Measurements from ENCODE around the gene KCNJ16. TPM values are rescaled to one million over a fixed set of nuclear protein-coding genes. Genes with fewer than 3 reads are reported as not detected.

KCNJ16 gene
- total and polyA plus RNA-seq, 4 donors, result 0.35 to 4.0 (median 1.3) TPM

GRCh38 chr17:70059649-70060048 is 15.4 kb upstream of the KCNJ16 start:
- no peak for TF ChIP-seq CTCF (IDR thresholded peaks at IDR 0.05; ENCODE audit: control extremely low read depth, extremely low read depth)
- Histone ChIP-seq H3K9ac (ENCODE audit: insufficient read depth in 1 of 2, low read length in 2 of 2) (no peak overlapping the region), H3K4me1 (ENCODE audit: control insufficient read depth in 5 of 5, insufficient read depth in 5 of 5, low read length in 5 of 5) (peaks cover 0 to 10% (median 5%) of the 10 kb centered on the region in 5 donors), H3K9me3 (ENCODE audit: control insufficient read depth in 4 of 4, insufficient read depth in 3 of 4, low read length in 3 of 4) (no peaks in the 10 kb centered on the region), H3K4me3 (no peak overlapping the region), H3K27me3 (ENCODE audit: control insufficient read depth in 3 of 3, insufficient read depth in 3 of 3, low read length in 2 of 3) (peaks cover 0 to 2% (median 0%) of the 10 kb centered on the region in 3 donors), H3K27ac (ENCODE audit: low read depth in 1 of 2, low read length in 1 of 2) (no peak overlapping the region), H3K36me3 (ENCODE audit: control insufficient read depth in 4 of 4, insufficient read depth in 4 of 4, low read length in 4 of 4) (no peaks in the 10 kb centered on the region)
- no peak for DNase-seq
- 86 to 91% methylated on average over 4 of the region's 4 CpGs for WGBS, 2 donors
- ATAC-seq (ENCODE audit: insufficient read depth, low FRiP score), result no peak

GRCh38 chr17:70060415-70060814 is 14.6 kb upstream of the KCNJ16 start:
- Histone ChIP-seq H3K9me3 (ENCODE audit: control insufficient read depth in 4 of 4, insufficient read depth in 3 of 4, low read length in 3 of 4) (no peaks in the 10 kb centered on the region), H3K36me3 (ENCODE audit: control insufficient read depth in 4 of 4, insufficient read depth in 4 of 4, low read length in 4 of 4) (no peaks in the 10 kb centered on the region), H3K27ac (ENCODE audit: low read depth in 1 of 2, low read length in 1 of 2) (no peak overlapping the region), H3K4me1 (ENCODE audit: control insufficient read depth in 5 of 5, insufficient read depth in 5 of 5, low read length in 5 of 5) (peaks cover 0 to 10% (median 5%) of the 10 kb centered on the region in 5 donors), H3K27me3 (ENCODE audit: control insufficient read depth in 3 of 3, insufficient read depth in 3 of 3, low read length in 2 of 3) (peaks cover 0 to 2% (median 0%) of the 10 kb centered on the region in 3 donors), H3K4me3 (no peak overlapping the region), H3K9ac (ENCODE audit: insufficient read depth in 1 of 2, low read length in 2 of 2) (no peak overlapping the region)
- DNase-seq, result peak; percentile 52 to 76 (median 74)
- TF ChIP-seq CTCF (IDR thresholded peaks at IDR 0.05; ENCODE audit: control extremely low read depth, extremely low read depth), result no peak
- ATAC-seq (ENCODE audit: insufficient read depth, low FRiP score), result no peak
- WGBS, 2 donors, result 63 to 83% methylated on average over 2 of the region's 2 CpGs

- H3K4me3 ChIP-seq, result no peak overlapping the region
- H3K9ac ChIP-seq (ENCODE audit: insufficient read depth in 1 of 2, low read length in 2 of 2), result no peak overlapping the region
- WGBS, 2 donors, result 61 to 65% methylated on average over 5 of the region's 5 CpGs
- ATAC-seq (ENCODE audit: insufficient read depth, low FRiP score) (no peak), DNase-seq (peak in 1 of 3 donors; percentile 54)
- no peaks in the 10 kb centered on the region for H3K27me3 ChIP-seq (ENCODE audit: control insufficient read depth in 3 of 3, insufficient read depth in 3 of 3, low read length in 2 of 3)
- TF ChIP-seq CTCF (IDR thresholded peaks at IDR 0.05; ENCODE audit: control extremely low read depth, extremely low read depth), result no peak
- no peaks in the 10 kb centered on the region for H3K9me3 ChIP-seq (ENCODE audit: control insufficient read depth in 4 of 4, insufficient read depth in 3 of 4, low read length in 3 of 4)
- peaks cover 0 to 10% (median 0%) of the 10 kb centered on the region in 5 donors for H3K4me1 ChIP-seq (ENCODE audit: control insufficient read depth in 5 of 5, insufficient read depth in 5 of 5, low read length in 5 of 5)
- H3K36me3 ChIP-seq (ENCODE audit: control insufficient read depth in 4 of 4, insufficient read depth in 4 of 4, low read length in 4 of 4), result no peaks in the 10 kb centered on the region
- H3K27ac ChIP-seq (ENCODE audit: low read depth in 1 of 2, low read length in 1 of 2), result no peak overlapping the region
These were observed 7.9 kb upstream of the KCNJ16 start for GRCh38 chr17:70067134-70067533.

Measured in lung (tissue), 12 donors.